ENCODE results near the gene PTGR3. TPM values are rescaled to one million over a fixed set of nuclear protein-coding genes. Genes with fewer than 3 reads are reported as not detected.

The PTGR3 gene
- total and polyA plus RNA-seq, 4 experiments from 2014 or later: 21.0 to 56.7 (median 42.6) TPM

DNA sequence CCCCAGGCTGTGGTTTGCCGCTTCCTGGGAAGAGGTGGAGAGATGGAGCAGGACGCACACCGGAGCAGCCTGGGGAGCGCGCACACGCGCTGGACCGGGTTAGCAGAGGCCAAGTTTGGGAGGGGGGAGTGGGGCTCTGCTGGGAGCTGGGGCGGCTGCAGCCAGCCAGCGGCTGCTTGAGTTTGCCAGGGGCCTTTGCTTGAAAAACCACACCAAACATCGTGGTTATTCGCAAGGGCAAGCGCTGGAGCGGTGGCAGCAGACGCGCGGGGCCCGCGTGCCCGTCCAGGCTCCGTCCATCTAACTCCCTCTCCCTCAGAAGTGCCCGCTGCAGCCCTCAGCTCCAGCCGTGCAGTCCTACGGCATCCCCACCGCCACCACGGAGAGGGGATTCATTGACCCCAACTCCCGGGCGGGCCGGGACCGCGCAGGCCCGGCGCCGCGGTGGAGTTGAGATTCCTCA is 4.6 kb downstream of the PTGR3 start:
- no peak for DNase-seq
- ChIA-PET POLR2A (ENCODE audit: partially characterized antibody) (interaction anchor here (1.4 kb wide), 1 partner anchor 18 kb away, joined by 3 read pairs; no protein-coding TSS in a partner anchor), CTCF (ENCODE audit: partially characterized antibody) (no interaction called here)
- Histone ChIP-seq H3K27me3 (ENCODE audit: insufficient read depth, low read length) (no peaks in the 10 kb centered on the region), H3K9me3 (ENCODE audit: control insufficient read depth in 1 of 2, low read length in 2 of 2) (no peaks in the 10 kb centered on the region), H3K36me3 (ENCODE audit: insufficient read depth, low read length) (no peaks in the 10 kb centered on the region), H3K4me1 (ENCODE audit: insufficient read depth, low read length) (peaks cover 40% of the 10 kb centered on the region), H3K27ac (ENCODE audit: low read depth, low read length) (no peak overlapping the region), H3K4me3 (ENCODE audit: low read length in 2 of 2) (no peak overlapping the region)
- no peak overlapping the region for H3K27ac Mint-ChIP-seq
- H3K9me3 Mint-ChIP-seq: no peaks in the 10 kb centered on the region
- H3K4me1 Mint-ChIP-seq: peaks cover 27 to 72% (median 41%) of the 10 kb centered on the region in 4 donors
- H3K36me3 Mint-ChIP-seq: peaks cover 12 to 37% of the 10 kb centered on the region in 2 donors
- no peak overlapping the region for H3K4me3 Mint-ChIP-seq
- intact Hi-C loops (cut with micrococcal nuclease): no loop called here
- H3K27me3 Mint-ChIP-seq: peaks cover 0 to 2% of the 10 kb centered on the region in 2 donors

- Mint-ChIP-seq H3K4me1 (peaks cover 27 to 77% (median 42%) of the 10 kb centered on the region in 4 donors), H3K27me3 (peaks cover 0 to 2% of the 10 kb centered on the region in 2 donors)
- intact Hi-C loops (cut with micrococcal nuclease): no loop called here
Observed at GRCh38 chr18:75203416-75204268, 5.3 kb downstream of the PTGR3 start.

DNA sequence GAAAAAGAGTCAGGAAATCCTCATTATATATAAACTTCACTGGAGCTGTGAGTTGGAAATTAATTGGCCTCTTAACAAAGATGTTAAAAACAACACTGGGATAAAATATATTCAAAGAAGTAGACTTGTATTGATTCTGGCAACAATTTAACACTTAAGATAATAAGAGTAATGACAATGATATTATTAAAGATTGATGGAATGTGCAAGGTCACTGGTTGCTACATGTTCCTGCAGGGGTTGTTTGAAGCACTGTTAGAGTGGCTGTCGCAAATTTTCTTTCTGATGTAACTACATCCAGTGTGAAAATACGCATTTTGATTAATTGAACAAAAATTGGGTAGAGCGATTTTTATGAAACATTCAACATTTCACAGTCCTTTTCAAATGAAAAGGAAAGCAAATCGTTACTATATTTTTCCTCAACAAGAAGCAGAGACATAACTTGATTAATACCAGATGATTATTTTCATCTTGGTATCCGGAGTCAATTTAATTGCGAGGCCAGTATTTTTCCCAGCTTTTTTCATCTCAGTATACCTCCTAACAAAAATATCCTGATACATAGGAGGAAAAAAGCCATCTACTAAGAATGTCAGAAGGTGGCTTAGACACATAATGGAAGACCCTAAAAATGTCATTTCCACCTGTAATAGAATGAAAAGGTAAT is 6.1 kb downstream of the PTGR3 start:
- H3K27ac ChIP-seq (ENCODE audit: low read depth, low read length): no peak overlapping the region
- no peaks in the 10 kb centered on the region for H3K9me3 ChIP-seq (ENCODE audit: control insufficient read depth in 1 of 2, low read length in 2 of 2)
- ChIA-PET CTCF (ENCODE audit: partially characterized antibody) (no interaction called here), POLR2A (ENCODE audit: partially characterized antibody) (no interaction called here)
- Mint-ChIP-seq H3K4me1 (peaks cover 32 to 81% (median 48%) of the 10 kb centered on the region in 4 donors), H3K27me3 (peaks cover 0 to 2% of the 10 kb centered on the region in 2 donors), H3K27ac (peak overlapping the region in 5 of 7 donors; percentile 23 to 77 (median 53)), H3K4me3 (peak overlapping the region in 2 of 8 donors; percentile 17 to 36), H3K36me3 (peaks cover 10 to 34% of the 10 kb centered on the region in 2 donors), H3K9me3 (no peaks in the 10 kb centered on the region)
- no peak overlapping the region for H3K4me3 ChIP-seq (ENCODE audit: low read length in 2 of 2)
- H3K4me1 ChIP-seq (ENCODE audit: insufficient read depth, low read length): peaks cover 45% of the 10 kb centered on the region
- no peaks in the 10 kb centered on the region for H3K27me3 ChIP-seq (ENCODE audit: insufficient read depth, low read length)
- H3K36me3 ChIP-seq (ENCODE audit: insufficient read depth, low read length): no peaks in the 10 kb centered on the region
- intact Hi-C loops (cut with micrococcal nuclease): no loop called here
- no peak for DNase-seq

More at GRCh38 chr18:75203416-75204268, 5.3 kb downstream of the PTGR3 start:
- H3K27me3 ChIP-seq (ENCODE audit: insufficient read depth, low read length): no peaks in the 10 kb centered on the region
- no peaks in the 10 kb centered on the region for H3K9me3 ChIP-seq (ENCODE audit: control insufficient read depth in 1 of 2, low read length in 2 of 2)
- H3K36me3 ChIP-seq (ENCODE audit: insufficient read depth, low read length): no peaks in the 10 kb centered on the region
- ChIA-PET POLR2A (ENCODE audit: partially characterized antibody) (interaction anchor here (1.4 kb wide), 1 partner anchor 19 kb away, joined by 3 read pairs; no protein-coding TSS in a partner anchor), CTCF (ENCODE audit: partially characterized antibody) (no interaction called here)
- H3K4me3 ChIP-seq (ENCODE audit: low read length in 2 of 2): no peak overlapping the region
- Mint-ChIP-seq H3K27ac (peak overlapping the region in 5 of 7 donors; percentile 4 to 66 (median 58)), H3K36me3 (peaks cover 12 to 37% of the 10 kb centered on the region in 2 donors), H3K4me3 (peak overlapping the region in 2 of 8 donors; percentile 36 to 60), H3K9me3 (no peaks in the 10 kb centered on the region)
- no peak overlapping the region for H3K27ac ChIP-seq (ENCODE audit: low read depth, low read length)
- no peak for DNase-seq
- H3K4me1 ChIP-seq (ENCODE audit: insufficient read depth, low read length): peaks cover 40% of the 10 kb centered on the region

GRCh38 chr18:75201282-75202270 is 7.4 kb downstream of the PTGR3 start:
- peaks cover 26 to 74% (median 40%) of the 10 kb centered on the region in 4 donors for H3K4me1 Mint-ChIP-seq
- H3K27me3 Mint-ChIP-seq: no peaks in the 10 kb centered on the region
- H3K27ac ChIP-seq (ENCODE audit: low read depth, low read length): no peak overlapping the region
- no peaks in the 10 kb centered on the region for H3K9me3 Mint-ChIP-seq
- H3K4me3 ChIP-seq (ENCODE audit: low read length in 2 of 2): no peak overlapping the region
- H3K4me3 Mint-ChIP-seq: no peak overlapping the region
- no peaks in the 10 kb centered on the region for H3K9me3 ChIP-seq (ENCODE audit: control insufficient read depth in 1 of 2, low read length in 2 of 2)
- H3K27ac Mint-ChIP-seq: peak overlapping the region in 3 of 7 donors; percentile 35 to 65 (median 36)
- DNase-seq: no peak
- H3K4me1 ChIP-seq (ENCODE audit: insufficient read depth, low read length): peaks cover 35% of the 10 kb centered on the region
- H3K36me3 ChIP-seq (ENCODE audit: insufficient read depth, low read length): no peaks in the 10 kb centered on the region
- intact Hi-C loops (cut with micrococcal nuclease): no loop called here
- H3K36me3 Mint-ChIP-seq: peaks cover 8 to 31% of the 10 kb centered on the region in 2 donors
- CTCF ChIA-PET (ENCODE audit: partially characterized antibody): no interaction called here
- H3K27me3 ChIP-seq (ENCODE audit: insufficient read depth, low read length): no peaks in the 10 kb centered on the region
- POLR2A ChIA-PET (ENCODE audit: partially characterized antibody): no interaction called here

DNA sequence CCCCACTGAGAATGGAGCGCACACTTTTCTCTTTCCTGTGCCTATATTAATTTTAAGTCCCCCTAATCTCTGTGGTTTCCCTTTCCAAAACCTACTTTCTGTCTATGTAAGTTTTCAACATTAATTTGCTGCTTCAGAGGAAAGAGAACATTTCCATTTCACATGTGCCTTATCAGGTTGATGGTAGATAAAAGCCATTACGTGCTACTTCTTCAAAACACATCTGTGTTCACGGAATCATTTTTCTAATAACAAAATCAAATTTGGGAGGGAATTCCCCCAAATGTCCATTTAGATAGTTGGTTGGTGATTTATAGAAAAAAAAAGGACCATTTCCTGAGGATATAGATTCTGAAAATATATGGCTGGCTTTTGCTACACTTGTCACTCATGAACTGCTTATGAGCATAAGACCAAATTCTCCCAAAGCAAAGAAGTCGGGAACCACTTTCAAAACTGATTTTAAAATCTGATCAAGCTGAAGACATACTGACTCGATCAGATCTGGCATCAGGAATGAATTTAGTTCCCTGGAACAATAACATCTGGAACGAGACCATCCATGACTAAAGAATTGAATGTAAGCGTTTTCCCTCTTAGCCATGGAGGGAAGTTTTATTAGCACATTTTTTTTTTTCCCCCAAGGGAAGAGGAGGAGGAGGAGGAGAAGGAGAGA is 8.2 kb downstream of the PTGR3 start:
- H3K27me3 Mint-ChIP-seq: no peaks in the 10 kb centered on the region
- no peaks in the 10 kb centered on the region for H3K9me3 ChIP-seq (ENCODE audit: control insufficient read depth in 1 of 2, low read length in 2 of 2)
- CTCF ChIA-PET (ENCODE audit: partially characterized antibody): no interaction called here
- H3K27ac Mint-ChIP-seq: peak overlapping the region in 3 of 7 donors; percentile 35 to 75 (median 37)
- no peak overlapping the region for H3K4me3 Mint-ChIP-seq
- no peak overlapping the region for H3K4me3 ChIP-seq (ENCODE audit: low read length in 2 of 2)
- peaks cover 8 to 31% of the 10 kb centered on the region in 2 donors for H3K36me3 Mint-ChIP-seq
- POLR2A ChIA-PET (ENCODE audit: partially characterized antibody): no interaction called here
- intact Hi-C loops (cut with micrococcal nuclease): no loop called here
- peaks cover 20 to 67% (median 36%) of the 10 kb centered on the region in 4 donors for H3K4me1 Mint-ChIP-seq
- no peaks in the 10 kb centered on the region for H3K36me3 ChIP-seq (ENCODE audit: insufficient read depth, low read length)
- H3K27me3 ChIP-seq (ENCODE audit: insufficient read depth, low read length): no peaks in the 10 kb centered on the region
- peaks cover 27% of the 10 kb centered on the region for H3K4me1 ChIP-seq (ENCODE audit: insufficient read depth, low read length)
- no peak for DNase-seq
- H3K27ac ChIP-seq (ENCODE audit: low read depth, low read length): no peak overlapping the region
- H3K9me3 Mint-ChIP-seq: no peaks in the 10 kb centered on the region

DNA sequence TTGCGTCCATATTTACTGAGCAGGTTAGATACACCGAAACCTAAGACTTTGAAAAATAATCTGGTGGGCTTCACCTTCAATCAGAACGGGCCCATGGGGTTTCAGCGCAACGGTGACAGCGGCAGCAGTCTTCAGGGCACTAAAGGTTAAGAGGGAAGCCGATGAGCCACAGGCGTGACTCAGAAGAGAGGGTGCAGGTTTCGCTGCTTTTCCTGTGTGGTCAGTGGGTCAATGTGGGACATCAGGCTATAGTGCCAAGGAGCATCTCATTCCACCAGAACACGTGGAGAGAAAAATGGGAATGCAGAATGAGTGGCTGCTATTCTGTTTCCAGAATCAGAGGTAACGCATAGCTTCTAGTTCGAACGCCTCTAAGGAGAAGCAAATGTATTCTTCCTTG is 8.9 kb downstream of the PTGR3 start:
- no peaks in the 10 kb centered on the region for H3K9me3 ChIP-seq (ENCODE audit: control insufficient read depth in 1 of 2, low read length in 2 of 2)
- DNase-seq: no peak
- peaks cover 15 to 61% (median 30%) of the 10 kb centered on the region in 4 donors for H3K4me1 Mint-ChIP-seq
- H3K27me3 Mint-ChIP-seq: no peaks in the 10 kb centered on the region
- no peaks in the 10 kb centered on the region for H3K36me3 ChIP-seq (ENCODE audit: insufficient read depth, low read length)
- no peaks in the 10 kb centered on the region for H3K9me3 Mint-ChIP-seq
- no peak overlapping the region for H3K4me3 ChIP-seq (ENCODE audit: low read length in 2 of 2)
- no peaks in the 10 kb centered on the region for H3K27me3 ChIP-seq (ENCODE audit: insufficient read depth, low read length)
- peaks cover 20% of the 10 kb centered on the region for H3K4me1 ChIP-seq (ENCODE audit: insufficient read depth, low read length)
- intact Hi-C loops (cut with micrococcal nuclease): no loop called here
- peak overlapping the region in 6 of 7 donors; percentile 1 to 62 (median 28) for H3K27ac Mint-ChIP-seq
- CTCF ChIA-PET (ENCODE audit: partially characterized antibody): no interaction called here
- POLR2A ChIA-PET (ENCODE audit: partially characterized antibody): interaction anchor here (1.1 kb wide), 1 partner anchor 10 kb away, joined by 3 read pairs; no protein-coding TSS in a partner anchor
- H3K27ac ChIP-seq (ENCODE audit: low read depth, low read length): no peak overlapping the region
- no peak overlapping the region for H3K4me3 Mint-ChIP-seq
- peaks cover 8 to 31% of the 10 kb centered on the region in 2 donors for H3K36me3 Mint-ChIP-seq
